ENCODE data around the gene MAPK8.

MAPK8 gene

GRCh38 chr10:48292616-48293015 is 13.9 kb upstream of the MAPK8 start:
- no peak for TF ChIP-seq CTCF (IDR thresholded peaks at IDR 0.05)
- H3K4me1 ChIP-seq (ENCODE audit: control insufficient read depth in 1 of 2, insufficient read depth in 1 of 2, low read depth in 1 of 2, low read length in 1 of 2) = no peaks in the 10 kb centered on the region
- H3K9me3 ChIP-seq = no peaks in the 10 kb centered on the region
- no peaks in the 10 kb centered on the region for H3K27me3 ChIP-seq
- H3K36me3 ChIP-seq = no peaks in the 10 kb centered on the region
- H3K4me3 ChIP-seq (ENCODE audit: low read depth in 1 of 2, low read length in 1 of 2) = no peak overlapping the region
- no peak overlapping the region for H3K27ac ChIP-seq

GRCh38 chr10:48294431-48294830 is 12.0 kb upstream of the MAPK8 start:
- Histone ChIP-seq H3K27ac (no peak overlapping the region), H3K9me3 (no peaks in the 10 kb centered on the region), H3K36me3 (no peaks in the 10 kb centered on the region), H3K27me3 (peaks cover 4% of the 10 kb centered on the region), H3K4me3 (ENCODE audit: low read depth in 1 of 2, low read length in 1 of 2) (no peak overlapping the region), H3K4me1 (ENCODE audit: control insufficient read depth in 1 of 2, insufficient read depth in 1 of 2, low read depth in 1 of 2, low read length in 1 of 2) (no peaks in the 10 kb centered on the region)
- TF ChIP-seq CTCF (IDR thresholded peaks at IDR 0.05) = no peak

- Histone ChIP-seq H3K27me3 (peaks cover 25% of the 10 kb centered on the region), H3K4me3 (ENCODE audit: low read depth in 1 of 2, low read length in 1 of 2) (no peak overlapping the region), H3K4me1 (ENCODE audit: control insufficient read depth in 1 of 2, insufficient read depth in 1 of 2, low read depth in 1 of 2, low read length in 1 of 2) (no peaks in the 10 kb centered on the region), H3K27ac (no peak overlapping the region), H3K36me3 (no peaks in the 10 kb centered on the region), H3K9me3 (no peaks in the 10 kb centered on the region)
- no peak for TF ChIP-seq CTCF (IDR thresholded peaks at IDR 0.05)
Measured at GRCh38 chr10:48296576-48297098, 9.8 kb upstream of the MAPK8 start.

GRCh38 chr10:48299066-48299465 is 7.4 kb upstream of the MAPK8 start:
- Histone ChIP-seq H3K27me3 (peaks cover 32% of the 10 kb centered on the region), H3K9me3 (no peaks in the 10 kb centered on the region), H3K36me3 (no peaks in the 10 kb centered on the region), H3K4me1 (ENCODE audit: control insufficient read depth in 1 of 2, insufficient read depth in 1 of 2, low read depth in 1 of 2, low read length in 1 of 2) (no peaks in the 10 kb centered on the region), H3K4me3 (ENCODE audit: low read depth in 1 of 2, low read length in 1 of 2) (no peak overlapping the region), H3K27ac (no peak overlapping the region)
- TF ChIP-seq CTCF (IDR thresholded peaks at IDR 0.05) = no peak

- Histone ChIP-seq H3K27ac (no peak overlapping the region), H3K9me3 (no peaks in the 10 kb centered on the region), H3K36me3 (no peaks in the 10 kb centered on the region), H3K4me3 (ENCODE audit: low read depth in 1 of 2, low read length in 1 of 2) (no peak overlapping the region), H3K4me1 (ENCODE audit: control insufficient read depth in 1 of 2, insufficient read depth in 1 of 2, low read depth in 1 of 2, low read length in 1 of 2) (no peaks in the 10 kb centered on the region), H3K27me3 (peaks cover 32% of the 10 kb centered on the region)
- no peak for TF ChIP-seq CTCF (IDR thresholded peaks at IDR 0.05)
Measured at GRCh38 chr10:48299692-48300091, 6.8 kb upstream of the MAPK8 start.

- H3K36me3 ChIP-seq = no peaks in the 10 kb centered on the region
- no peak for TF ChIP-seq CTCF (IDR thresholded peaks at IDR 0.05)
- H3K27me3 ChIP-seq = peaks cover 32% of the 10 kb centered on the region
- no peak overlapping the region for H3K27ac ChIP-seq
- no peaks in the 10 kb centered on the region for H3K9me3 ChIP-seq
- H3K4me1 ChIP-seq (ENCODE audit: control insufficient read depth in 1 of 2, insufficient read depth in 1 of 2, low read depth in 1 of 2, low read length in 1 of 2) = no peaks in the 10 kb centered on the region
- no peak overlapping the region for H3K4me3 ChIP-seq (ENCODE audit: low read depth in 1 of 2, low read length in 1 of 2)
Measured at GRCh38 chr10:48300556-48300955, 5.9 kb upstream of the MAPK8 start.
